ENCODE measurements around the gene S100A5.
"Not testable (repeated sequence)": the region's sequence is repeated elsewhere in the genome, so short reads cannot be mapped to it uniquely, and the experiment has no call there.

S100A5 gene

DNA sequence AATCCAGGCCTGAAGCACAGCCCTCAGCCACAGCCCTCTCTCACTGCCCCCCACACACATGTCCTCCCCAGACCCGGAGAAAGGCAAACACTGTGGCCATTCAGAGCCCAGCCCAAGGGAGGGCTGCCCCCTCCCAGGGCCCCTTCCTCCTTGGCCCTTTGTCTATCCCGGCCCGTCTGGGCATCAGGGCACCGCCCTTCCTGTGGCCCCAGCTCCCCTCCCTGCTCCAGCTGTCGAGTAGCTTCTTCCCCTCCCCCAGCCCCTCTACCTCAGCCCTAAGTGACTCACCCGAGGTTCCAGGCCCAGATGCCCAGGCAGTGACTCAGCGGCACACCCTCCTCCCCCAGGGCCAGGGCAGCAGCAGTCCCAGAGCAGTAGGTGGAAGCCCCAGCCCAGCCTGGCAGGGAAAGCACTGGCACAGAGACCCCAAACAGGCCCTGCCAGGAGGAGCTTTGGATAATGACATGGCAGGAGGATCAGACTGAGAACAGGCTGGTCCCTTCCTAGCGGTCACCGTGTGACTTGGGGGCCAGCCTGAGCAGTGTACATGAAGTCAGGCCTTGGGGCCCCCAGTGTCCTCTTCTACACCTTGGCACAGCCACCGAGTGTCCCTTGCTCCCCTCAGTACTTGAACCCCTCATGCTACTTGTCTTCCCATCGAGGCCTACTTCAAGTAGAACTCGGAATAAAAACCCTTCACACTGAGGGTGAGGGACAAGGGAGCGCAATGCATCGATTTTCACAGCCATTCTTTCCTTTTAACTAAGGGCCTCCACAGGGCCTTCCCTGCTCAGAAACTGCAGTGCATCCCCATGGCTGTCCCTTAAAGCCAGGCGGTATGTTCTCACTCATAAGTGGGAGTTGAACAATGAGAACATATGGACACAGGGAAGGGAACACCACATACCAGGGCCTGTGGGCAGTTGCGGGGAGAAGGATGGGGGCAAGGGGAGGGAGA lies 26.0 kb upstream of the S100A5 start:
- DNase-seq, result peak; percentile 88

DNA sequence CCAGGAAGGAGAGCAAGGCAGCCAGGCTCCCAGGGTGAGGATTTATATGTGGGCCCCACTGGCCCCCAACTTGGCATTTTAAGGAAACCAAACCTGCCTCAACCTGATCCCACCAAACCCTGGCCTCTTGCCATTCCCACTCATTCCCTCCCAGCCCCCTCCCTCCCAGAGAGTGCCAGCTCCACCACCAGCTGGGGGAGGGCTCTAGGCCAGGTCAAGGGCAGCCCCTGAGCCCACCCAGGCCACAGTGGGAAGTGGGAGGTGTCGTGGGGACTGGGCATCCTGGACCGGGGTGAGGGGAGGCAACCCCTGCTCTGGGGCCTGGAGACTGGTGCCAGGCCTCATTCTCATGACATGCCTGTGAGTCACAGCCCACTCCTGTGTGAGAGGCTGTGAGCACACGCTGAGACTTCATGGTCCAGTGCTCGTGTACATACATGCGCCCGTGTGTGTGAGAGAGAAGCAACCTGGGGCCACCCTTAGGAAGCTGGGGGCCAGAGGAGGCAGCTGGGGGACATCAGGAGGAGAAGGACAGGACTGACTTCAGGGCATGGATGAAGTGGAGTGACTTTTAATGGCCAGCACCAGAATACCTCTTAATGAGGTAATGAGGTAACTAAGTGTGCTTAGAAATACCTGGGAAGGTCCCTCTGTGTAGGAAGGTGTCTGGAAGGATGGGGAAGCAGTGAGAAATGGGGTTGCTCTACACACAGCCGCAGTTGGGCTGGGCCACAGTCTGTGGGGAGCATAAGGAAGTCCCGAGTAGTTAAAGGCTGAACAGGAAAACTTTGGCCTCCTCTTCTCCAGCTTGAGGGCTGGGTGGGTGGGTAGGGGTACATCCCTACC lies 25.0 kb upstream of the S100A5 start, which contains the start of gene S100A2:
TSS of gene S100A2 (minus strand) at position 316 of the 846 bp plus-strand sequence. CDS start 1,967 bp downstream, outside the sequence.
- DNase-seq, result peak; percentile 30

DNA sequence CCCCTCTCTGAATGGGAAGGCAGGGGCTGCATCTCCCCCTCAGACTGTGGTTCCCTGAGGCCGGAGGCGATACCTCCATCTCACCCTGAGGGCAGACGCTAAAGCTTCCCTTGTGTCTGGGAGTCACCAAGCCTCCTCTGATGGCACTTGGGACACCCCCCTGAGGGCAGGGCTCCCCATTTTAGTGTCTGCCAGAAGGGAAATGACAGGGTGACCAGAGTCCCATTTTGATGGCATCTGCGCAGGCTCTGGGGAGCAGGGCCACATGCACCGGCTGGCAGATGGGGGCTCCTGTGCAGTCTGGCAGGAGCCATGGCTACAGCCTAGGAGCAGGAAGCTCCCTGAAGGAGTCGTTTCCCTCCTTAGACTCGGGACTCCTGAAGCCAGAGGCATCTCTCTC lies 23.3 kb upstream of the S100A5 start:
- DNase-seq, result no peak

DNA sequence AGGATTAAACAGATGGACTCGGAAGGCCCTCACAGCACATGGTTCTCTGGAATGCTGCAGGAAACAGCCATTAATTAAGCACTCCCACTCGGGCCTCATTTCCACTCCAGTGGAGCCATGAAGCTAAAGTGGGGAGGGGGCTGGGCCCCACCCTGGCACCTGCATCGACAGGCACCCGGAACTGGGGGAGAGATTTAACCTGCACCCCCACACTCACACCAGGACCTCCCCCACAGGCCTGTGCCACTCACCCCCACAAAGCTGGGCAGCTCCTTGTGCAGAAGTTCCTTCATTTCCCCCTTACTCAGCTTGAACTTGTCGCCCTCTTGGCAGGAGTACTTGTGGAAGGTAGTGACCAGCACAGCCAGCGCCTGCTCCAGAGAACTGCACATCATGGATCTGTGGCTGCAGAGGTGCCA lies 22.8 kb upstream of the S100A5 start:
- no peak for DNase-seq

DNA sequence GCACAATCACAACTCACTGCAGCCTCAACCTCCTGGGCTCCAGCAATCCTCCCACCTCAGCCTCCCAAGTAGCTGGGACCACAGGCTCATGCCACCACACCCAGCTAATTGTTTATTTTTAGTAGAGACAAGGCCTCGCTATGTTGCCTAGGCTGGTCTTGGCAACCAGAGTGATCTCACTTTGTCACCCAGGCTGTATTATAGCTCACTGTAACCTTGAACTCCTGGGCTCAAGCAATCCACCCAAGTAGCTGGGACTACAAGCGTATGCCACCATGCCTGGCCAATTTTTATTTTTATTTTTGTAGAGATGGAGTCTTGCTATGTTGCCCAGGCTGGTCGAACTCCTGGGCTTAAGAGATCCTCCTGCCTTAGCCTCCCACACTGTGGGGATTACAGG lies 21.3 kb upstream of the S100A5 start:
- not testable (repeated sequence) for DNase-seq

DNA sequence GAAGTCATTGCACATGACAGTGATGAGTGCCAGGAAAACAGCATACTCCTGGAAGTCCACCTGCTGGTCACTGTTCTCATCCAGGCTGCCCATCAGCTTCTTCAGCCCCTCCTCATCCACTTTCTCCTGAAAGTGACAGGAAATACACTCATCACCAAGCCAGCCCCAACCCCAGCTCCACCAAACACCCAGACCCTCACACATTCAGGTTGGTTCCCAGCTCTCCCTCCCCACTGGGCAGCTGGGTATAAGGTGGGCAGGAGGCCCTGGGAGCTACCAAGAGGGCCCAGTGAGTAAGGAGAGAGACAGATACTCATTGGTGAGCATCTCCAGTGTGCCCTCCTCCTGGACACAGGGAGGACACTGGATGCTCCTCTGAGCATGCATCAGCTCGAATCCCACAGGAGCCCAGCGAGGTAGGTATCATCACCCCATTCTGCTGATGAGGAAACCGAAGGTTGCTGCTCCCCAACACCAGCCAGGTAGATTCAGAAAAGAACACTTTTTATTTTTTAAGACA lies 20.8 kb upstream of the S100A5 start:
- DNase-seq, result no peak

DNA sequence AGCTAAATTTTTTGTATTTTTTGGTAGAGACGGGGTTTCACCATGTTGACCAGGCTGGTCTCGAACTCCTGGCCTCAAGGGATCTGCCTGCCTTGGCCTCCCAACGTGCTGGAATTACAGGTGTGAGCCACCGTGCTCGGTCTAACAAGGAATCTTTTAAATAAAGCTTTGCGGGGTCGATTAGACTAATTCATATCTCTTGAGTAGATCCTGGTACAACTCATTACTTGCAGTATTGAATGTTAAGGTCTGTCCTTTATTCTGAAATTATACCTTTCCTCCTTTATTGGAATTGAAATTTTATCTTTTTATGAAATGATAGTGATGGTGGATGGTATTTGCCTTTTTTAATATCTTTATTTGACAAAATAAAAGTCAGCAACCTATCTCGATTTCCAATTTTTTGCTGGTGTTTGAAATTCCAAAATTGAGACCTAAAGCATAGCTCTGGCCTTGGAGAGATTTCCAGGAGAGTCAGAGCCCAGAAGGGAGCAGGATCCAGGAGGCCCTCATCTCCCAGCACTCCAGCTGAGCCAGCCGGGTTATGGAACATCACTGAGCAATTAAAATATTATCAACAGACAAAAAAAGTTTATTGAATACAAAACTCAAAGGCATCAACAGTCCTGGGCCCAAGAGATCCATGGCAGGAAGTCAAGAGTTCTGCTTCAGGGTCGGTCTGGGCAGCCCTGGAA lies 20.2 kb upstream of the S100A5 start:
- DNase-seq, result no peak

DNA sequence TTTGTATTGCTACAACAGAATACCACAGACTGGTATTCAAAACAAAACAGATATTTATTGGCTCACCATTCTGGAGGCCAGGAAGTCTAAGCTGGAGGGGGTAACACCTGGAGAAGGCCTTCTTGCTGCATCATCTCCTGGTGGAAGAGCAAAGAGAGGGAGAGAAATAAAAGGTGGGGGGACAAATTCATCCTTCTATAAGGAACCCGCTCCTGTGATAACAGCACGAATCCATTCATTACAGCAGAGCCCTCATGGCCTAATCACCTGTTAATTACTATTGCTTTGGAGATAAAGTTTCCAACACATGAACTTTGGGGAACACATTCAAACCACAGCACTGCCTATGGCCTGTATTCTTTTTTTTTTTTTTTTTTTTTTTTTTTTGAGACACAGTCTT lies 19.5 kb upstream of the S100A5 start:
- no peak for DNase-seq

DNA sequence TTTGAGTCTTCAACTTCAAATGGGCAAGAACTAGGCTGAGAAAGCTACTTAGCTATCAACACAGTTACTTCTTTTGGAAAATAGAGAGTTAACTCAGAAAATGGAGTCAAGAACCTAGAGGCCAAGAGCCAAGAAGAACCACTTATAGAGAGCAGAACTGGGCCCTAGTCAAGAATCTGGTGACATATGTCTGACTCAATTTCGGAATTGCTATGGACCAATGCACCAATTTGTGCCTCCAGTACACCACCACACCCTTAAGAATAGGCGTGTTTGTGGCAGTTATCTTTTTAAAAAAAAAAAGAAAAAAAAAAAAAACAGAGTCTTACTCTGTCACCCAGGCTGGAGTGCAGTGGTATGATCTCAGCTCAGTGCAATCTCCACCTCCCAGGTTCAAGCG lies 17.1 kb upstream of the S100A5 start:
- DNase-seq, result no peak

DNA sequence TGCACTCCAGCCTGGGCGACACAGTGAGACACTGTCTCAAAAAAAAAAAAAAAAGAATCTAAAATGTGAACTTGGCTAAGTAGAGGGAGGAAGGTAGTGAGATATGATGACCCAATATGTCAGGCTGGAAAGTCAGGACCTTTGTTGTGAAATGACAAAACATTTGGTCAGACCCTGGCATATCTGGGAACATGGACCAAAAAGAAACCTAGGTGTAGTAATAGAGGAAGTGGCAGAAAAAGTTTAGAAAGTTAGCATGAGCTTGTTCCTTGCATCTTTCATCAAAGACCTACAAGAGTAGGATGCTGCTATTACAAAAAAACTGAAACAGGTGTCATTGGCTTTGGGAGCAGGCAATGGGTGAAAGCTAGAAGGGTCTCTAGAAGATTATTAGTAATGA lies 15.6 kb upstream of the S100A5 start:
- DNase-seq, result no peak

DNA sequence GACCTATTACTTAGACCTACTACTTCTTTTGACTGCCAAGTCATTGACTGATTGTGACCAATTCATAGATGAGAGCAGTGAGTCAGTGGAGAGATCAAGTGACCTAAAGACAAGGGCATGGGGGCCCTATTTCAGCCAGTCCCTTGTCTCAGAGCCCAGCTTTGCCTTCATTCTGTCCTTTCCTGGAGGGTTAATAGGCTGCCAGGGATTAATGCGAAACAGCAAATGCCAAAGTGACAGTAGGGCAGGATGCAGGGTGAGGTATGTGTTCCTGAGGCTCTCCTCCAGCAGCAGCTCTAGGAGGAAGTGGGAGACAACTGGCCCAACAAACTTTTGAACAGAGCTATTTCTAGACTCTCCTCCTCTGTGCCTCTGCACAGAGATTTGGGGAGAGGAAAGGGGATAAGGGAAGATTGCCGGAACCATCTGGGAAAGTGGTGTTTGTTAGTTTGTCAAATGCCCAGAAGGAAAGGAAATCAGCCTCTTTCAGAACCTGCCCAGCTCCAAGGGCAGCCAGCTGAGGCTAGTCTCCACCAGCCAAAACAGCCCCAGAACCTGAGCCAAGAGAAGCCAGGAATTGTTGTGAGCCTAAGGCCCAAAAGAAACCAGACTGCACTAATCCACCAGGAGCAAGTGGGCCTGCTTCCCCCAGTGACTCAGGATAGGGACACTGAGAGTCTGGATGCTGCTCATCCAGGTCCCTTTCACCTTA lies 13.3 kb upstream of the S100A5 start:
- no peak for DNase-seq

DNA sequence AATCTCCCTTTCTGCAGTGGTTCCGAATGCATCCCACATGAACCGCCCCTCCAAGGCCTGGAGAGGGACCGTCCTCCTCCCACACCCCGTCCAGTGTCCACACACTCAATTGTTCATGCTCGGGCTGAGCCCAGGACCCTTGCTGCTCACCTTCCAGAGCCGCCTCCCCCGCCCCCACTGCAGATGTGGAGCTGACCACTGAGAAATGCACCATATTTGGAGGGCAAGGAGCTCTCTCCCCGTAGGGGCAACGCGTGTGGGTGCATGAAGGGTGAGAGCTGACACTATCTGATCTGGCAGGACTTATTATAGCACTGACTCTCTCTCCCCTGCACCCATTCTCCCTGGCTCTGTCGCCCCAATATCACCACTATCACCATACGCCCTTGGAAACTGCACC lies 12.4 kb upstream of the S100A5 start:
- no peak for DNase-seq

DNA sequence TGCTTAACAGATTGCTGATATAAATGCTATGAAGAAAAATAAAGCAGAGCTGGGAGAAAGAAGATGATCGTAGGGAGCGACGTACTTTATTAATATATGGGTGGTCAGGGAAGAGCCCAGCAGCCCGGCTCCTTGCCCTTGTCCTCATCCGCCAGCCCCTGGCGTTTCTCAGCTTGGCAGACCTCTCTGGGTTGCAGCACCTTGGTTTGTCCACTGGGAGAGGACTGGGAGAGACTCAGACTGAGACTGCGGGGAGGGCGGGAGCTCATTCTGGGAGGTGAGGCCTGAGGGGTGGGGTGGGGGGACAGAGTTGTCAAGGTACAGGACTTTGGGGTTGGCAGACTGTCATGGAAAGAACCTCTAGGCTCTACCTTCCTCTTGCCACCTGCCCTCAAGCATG lies 11.6 kb upstream of the S100A5 start:
- no peak for DNase-seq

DNA sequence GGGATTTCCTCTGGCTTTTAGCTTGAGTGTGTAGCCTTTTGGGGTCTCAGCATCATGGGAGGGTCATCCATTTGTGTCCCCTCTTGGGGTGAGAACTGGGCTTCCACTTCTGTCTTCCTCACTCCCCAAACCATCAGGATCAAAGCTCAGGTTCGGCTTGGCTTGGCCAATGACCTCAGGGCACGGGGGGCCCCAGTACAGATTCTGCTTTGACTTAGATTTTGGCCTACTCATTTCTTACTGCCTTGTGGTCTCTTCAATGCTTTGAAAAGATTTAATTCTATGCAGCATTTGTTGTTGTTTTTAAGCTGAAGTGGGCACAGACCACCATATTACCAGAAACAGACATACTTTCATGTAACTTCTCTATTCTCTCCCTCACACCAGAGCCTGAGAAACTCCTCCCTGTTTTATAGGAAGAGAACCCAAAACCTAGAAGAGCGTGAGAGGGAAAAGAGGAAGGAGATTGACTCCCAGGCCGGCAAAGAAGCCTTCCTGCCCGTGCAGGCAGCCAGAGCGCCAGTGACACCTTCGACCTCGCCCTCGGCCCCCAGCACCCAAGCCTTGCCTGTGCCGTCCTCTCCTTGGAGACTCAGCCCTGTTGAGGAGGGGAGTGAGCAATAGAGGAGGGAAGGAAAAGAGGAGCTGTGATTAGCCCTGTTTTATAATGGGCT lies 10.2 kb upstream of the S100A5 start:
- DNase-seq, result no peak

DNA sequence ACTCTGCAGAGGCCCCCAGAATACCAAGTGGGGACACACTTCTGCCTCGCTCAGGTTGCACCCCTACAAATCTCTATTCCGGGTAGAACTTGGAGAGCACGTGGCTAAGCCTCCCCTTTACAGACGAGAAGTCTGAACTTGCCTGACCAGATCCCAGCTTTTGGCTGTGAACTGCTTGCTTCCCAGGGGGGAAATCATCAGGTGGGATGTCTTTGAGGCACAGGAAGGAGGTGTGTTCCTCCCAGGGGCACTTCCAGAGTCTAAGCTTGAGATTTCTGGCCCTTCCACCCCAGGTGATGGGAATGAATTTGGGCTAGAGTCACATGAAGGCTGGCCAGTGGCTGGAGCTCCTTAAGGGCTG lies 9.6 kb upstream of the S100A5 start:
- DNase-seq, result no peak

DNA sequence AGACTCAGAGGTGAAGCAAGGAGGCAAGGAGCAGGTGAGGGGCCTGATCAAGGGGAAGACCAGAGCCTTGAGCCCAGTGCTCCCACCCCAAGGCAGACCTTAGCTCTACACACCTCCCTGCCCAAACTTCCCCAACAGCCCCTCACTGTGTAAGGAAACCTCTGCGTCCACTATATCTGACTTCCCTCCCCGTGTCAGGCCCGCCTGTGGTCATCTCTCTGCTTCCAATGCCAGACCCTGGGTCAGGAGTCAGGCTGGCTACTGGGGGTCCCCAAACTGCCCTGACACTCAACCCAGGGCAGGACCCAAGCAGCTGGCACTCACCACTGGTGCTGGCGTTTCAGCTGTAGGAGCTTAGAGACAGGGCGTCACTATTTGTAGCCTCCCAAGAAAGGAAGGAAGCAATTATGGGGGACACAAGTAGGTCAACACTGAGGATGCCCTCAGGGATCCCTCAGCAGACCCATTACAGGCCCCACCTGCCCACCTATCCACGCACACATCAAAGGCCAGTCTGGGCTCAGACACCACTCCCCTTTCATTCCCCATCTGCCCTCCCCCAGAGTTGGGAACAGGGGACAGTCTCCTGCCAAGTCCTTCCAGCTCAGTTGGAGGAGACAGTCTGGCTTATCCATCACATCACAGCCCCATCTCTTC lies 9.1 kb upstream of the S100A5 start:
- no peak for DNase-seq

DNA sequence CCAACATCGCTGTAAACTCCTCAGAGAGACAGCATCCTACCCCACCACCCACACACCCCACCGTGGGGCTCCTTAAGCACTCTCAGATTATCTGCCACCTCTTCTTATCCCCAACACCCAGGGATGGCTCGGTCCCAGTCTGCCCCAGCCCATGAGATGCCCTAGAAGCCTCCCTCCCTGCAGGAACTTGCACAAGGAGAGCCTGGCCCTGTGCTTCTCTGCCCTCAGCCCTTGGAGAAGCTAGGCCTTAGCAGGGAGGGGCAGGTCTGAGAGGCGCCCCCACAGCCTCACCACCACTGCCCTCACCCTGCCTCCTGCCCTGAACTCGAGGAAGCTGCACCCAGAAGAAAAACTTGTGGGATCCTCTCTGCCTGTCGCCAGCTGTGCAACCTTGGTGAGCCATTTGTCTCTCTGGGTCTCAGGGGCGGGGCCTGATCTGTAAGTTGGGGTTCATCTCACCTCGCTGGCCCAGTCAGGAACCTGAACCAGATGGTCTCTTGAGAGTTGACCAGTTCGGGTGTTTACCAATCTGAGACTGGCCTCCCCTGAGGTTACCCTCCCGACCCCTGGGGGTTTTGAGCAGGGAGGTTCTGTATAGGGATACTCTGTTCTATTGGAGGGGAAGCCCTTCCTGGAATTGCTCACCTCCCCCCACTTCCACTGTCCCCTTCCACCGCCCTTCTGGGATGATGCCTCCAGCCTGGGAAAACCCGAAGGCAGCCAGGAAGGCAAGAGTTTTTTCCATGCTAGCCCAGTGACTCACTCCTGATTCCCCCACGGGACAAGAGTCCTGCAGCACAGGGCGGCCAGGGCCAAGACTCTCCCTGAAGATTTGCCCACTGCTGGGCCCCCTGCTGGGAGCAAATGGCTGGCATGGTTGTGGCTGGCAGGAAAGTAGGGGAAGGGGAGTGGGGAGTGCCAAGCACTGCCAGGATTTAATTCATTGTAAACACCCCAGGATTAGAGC lies 8.3 kb upstream of the S100A5 start, which contains the start of gene S100A3:
TSS of gene S100A3 (minus strand) at position 537 of the 967 bp plus-strand sequence. CDS start 773 bp downstream, outside the sequence.
- DNase-seq, result no peak

DNA sequence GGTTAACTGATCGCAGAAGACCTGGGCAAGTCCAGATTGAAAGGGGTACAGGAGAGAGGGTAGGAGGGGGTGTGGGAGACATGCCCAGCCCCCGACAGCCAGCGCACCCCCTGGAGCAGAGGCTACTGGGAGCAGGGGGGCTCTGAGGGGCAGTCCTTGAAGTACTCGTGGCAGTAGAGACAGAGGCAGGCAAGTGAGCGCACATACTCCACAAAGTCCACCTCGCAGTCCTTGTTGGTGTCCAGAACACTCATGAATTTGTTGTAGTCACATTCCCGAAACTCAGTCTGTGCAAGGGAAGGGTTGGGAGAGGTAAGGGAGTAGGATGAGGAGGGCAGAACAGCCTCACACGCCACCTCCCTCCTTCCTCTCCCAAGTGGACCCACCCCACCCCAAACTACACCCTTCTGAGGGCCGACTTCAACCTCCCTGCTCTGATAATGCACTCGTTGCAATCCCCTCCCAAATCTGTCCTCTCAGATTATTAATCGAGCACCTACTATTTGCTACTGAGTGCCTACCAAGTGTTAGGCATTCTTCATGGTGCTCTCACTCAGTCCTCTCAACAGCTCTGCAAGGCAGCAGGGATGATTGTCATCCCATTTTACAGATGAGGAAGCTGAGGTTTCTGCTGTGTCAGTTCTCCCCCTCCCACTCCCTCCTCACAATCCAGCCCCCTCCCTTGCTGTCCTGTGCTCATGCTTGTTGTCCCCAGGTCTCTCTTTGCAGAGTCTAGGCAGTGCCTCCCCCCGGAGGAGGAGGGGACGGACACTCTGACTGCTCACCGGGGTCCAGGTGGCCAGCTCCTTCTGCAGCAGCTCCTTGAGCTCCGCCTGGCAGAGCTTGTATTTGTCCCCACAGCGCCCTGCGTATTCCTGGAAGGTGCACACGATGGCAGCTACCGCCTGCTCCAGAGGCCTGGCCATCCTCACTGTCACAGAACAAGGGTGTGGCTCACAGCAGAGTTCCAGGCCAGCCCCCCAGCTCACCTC lies 7.1 kb upstream of the S100A5 start:
- no peak for DNase-seq
